Osteocyte (in vitro differentiated cells): ENCODE data around the gene CANT1. TPM values are rescaled to one million over a fixed set of nuclear protein-coding genes. Genes with fewer than 3 reads are reported as not detected.

Experiments used
- DNase-seq: peaks from one replicate; pipeline ENCODE4 v3.0.0; 2021; ENCODE audit warnings: mixed read lengths; ENCODE audit not compliant: unreplicated experiment; ENCODE audit errors: extremely low spot score
- H3K27ac Mint-ChIP-seq: one replicate; pipeline ENCODE4 v1.8.0; 2021; ENCODE audit warnings: mild to moderate bottlenecking, mixed read lengths; ENCODE audit not compliant: unreplicated experiment
- H3K27me3 Mint-ChIP-seq: one replicate; pipeline ENCODE4 v1.8.0; 2021; ENCODE audit warnings: mixed read lengths; ENCODE audit not compliant: unreplicated experiment
- H3K36me3 Mint-ChIP-seq: one replicate; pipeline ENCODE4 v1.8.0; 2021; ENCODE audit warnings: mixed read lengths; ENCODE audit not compliant: unreplicated experiment
- H3K4me1 Mint-ChIP-seq: one replicate; pipeline ENCODE4 v1.8.0; 2021; ENCODE audit warnings: mixed read lengths; ENCODE audit not compliant: unreplicated experiment
- H3K4me3 Mint-ChIP-seq: one replicate; pipeline ENCODE4 v1.8.0; 2021; ENCODE audit warnings: mild to moderate bottlenecking, moderate library complexity, mixed read lengths; ENCODE audit not compliant: unreplicated experiment
- H3K9me3 Mint-ChIP-seq: one replicate; pipeline ENCODE4 v1.8.0; 2021; ENCODE audit warnings: mixed read lengths; ENCODE audit not compliant: unreplicated experiment
- CTCF ChIP-seq: fragments of 200-600 bp; sonication (generic); IDR thresholded peaks from 2 replicates; pipeline ENCODE4 v1.5.0; 2021; ENCODE audit warnings: antibody characterized with exemption, mild to moderate bottlenecking, moderate library complexity
- total RNA-seq: library from RNA; stranded (reverse); gene quantifications from 2 replicates; pipeline ENCODE4 v1.2.1, GENCODE V29; 2021

Gene CANT1
- total RNA-seq, 1 donor from 2014 or later: 62.3 TPM

- H3K9me3 Mint-ChIP-seq: no peaks in the 10 kb centered on the region
- no peak for TF ChIP-seq CTCF
- H3K27me3 Mint-ChIP-seq: no peaks in the 10 kb centered on the region
- DNase-seq: no peak
- H3K4me3 Mint-ChIP-seq: no peak overlapping the region
- H3K27ac Mint-ChIP-seq: no peak overlapping the region
- H3K4me1 Mint-ChIP-seq: peaks cover 49% of the 10 kb centered on the region
- peaks cover 17% of the 10 kb centered on the region for H3K36me3 Mint-ChIP-seq
Observed at GRCh38 chr17:78973196-78973595, 36.4 kb downstream of the CANT1 start.

- H3K27me3 Mint-ChIP-seq: no peaks in the 10 kb centered on the region
- H3K36me3 Mint-ChIP-seq: peaks cover 17% of the 10 kb centered on the region
- H3K9me3 Mint-ChIP-seq: no peaks in the 10 kb centered on the region
- H3K4me1 Mint-ChIP-seq: peaks cover 43% of the 10 kb centered on the region
- TF ChIP-seq CTCF: no peak
- no peak for DNase-seq
- H3K4me3 Mint-ChIP-seq: no peak overlapping the region
- no peak overlapping the region for H3K27ac Mint-ChIP-seq
Observed at GRCh38 chr17:78972507-78973105, 37.0 kb downstream of the CANT1 start.

- DNase-seq: no peak
- Mint-ChIP-seq H3K36me3 (peaks cover 13% of the 10 kb centered on the region), H3K4me3 (no peak overlapping the region), H3K27me3 (no peaks in the 10 kb centered on the region), H3K27ac (peak overlapping the region; percentile 81), H3K9me3 (no peaks in the 10 kb centered on the region), H3K4me1 (peaks cover 36% of the 10 kb centered on the region)
- no peak for TF ChIP-seq CTCF
Observed at GRCh38 chr17:78971756-78972506, 37.6 kb downstream of the CANT1 start.

GRCh38 chr17:78970834-78971755 lies 38.5 kb downstream of the CANT1 start:
- Mint-ChIP-seq H3K36me3 (peaks cover 16% of the 10 kb centered on the region), H3K4me1 (peaks cover 33% of the 10 kb centered on the region), H3K27me3 (no peaks in the 10 kb centered on the region), H3K9me3 (no peaks in the 10 kb centered on the region), H3K27ac (peak overlapping the region; percentile 81), H3K4me3 (no peak overlapping the region)
- peak; percentile 93 for TF ChIP-seq CTCF
- peak; percentile 91 for DNase-seq
